GM21360 (cell line): Measurements from ENCODE around the gene PLCB4.
A peak's percentile ranks its signal among the peaks of the same experiment; 100 is the strongest.

Experiments
- ATAC-seq: cut with Tn5 transposase; IDR thresholded peaks from one replicate; pipeline ENCODE4 v1.9.1; 2021; ENCODE audit warnings: mild to moderate bottlenecking, moderate library complexity; ENCODE audit not compliant: unreplicated experiment

The PLCB4 gene

DNA sequence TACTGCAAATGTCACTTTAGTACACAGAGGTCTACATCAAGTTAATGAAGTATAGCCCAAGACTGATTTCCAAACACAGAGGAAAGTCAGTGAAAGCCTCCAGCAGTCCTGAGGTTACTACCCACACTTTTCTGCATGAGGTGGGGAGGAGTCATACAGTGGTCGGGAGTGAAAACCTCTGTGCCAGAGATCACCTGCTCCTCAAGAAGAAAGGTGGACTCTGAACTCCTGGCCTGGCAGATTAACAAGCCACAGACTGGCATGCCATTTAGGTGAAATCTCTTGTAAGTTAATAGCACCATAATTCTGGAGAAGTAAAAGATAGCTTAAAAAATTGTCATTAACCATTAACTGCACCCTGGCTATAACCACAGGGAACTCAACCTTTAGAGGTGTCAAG lies 320.5 kb downstream of the PLCB4 start:
- ATAC-seq: no peak

GRCh38 chr20:9390441-9390840 lies 321.6 kb downstream of the PLCB4 start:
- ATAC-seq: no peak

DNA sequence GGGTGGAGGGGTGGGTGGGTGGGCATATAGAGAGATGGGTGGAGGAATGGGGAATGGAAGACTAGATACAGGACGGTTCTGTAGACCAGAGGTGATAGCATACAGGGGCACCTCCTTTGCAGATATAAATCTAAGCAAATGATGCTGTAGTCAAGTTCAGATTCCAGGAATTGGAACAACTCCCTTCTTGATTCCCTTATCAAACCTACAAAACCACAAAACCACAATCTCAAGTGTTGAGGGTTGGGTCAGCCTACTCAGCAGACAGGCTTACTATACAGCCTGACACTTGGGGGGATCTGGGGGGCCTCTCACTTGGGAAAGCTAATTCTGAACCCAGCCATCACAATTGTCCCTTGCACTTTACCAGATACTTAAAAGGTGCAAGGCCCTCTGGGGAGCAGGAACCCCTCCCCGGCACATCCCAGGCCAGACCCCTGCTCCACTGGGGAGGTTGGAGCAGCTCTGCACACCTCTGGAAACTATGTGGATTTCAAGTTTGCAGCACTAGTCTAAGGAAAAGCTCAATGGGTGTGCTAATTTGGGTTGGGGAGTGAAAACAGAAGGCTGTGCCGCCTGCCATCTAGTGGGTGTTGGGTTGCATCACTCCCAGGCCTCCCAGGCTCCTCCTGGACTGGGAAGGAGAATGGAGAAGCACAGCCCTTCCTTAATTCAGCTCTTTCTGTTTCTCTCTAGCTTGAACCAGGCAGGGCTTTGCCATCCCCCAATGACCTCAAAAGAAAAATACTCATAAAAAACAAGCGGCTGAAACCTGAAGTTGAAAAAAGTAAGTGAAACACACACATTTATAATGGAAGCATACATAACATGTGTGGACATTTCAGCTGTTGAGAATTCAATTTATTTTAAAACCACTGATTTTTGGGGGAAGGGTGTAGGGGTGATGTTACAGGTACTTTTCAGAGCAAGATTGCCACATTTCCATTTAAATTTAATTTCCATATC lies 324.3 kb downstream of the PLCB4 start:
- ATAC-seq: peak; percentile 44

GRCh38 chr20:9395971-9396370 lies 327.1 kb downstream of the PLCB4 start:
- ATAC-seq: no peak

DNA sequence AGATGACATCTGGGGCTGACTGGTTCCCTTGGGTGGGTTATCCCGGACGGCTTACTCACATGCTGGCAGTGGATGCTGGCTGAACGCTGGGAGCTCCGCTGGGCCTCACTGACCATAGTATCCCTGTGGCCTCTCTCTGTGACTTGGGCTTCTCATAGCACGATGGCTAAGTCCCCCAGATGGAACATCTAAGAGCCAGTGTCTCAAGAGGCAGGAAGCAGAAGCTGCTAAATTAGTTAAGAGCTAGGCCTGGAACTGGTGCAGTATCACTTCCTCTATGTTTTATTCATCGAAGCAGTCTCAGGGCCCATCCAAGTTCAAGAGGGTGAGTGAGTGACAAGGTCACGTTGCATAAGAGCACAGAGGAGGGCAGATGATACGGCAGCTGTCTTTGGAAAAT lies 329.0 kb downstream of the PLCB4 start:
- peak; percentile 94 for ATAC-seq

DNA sequence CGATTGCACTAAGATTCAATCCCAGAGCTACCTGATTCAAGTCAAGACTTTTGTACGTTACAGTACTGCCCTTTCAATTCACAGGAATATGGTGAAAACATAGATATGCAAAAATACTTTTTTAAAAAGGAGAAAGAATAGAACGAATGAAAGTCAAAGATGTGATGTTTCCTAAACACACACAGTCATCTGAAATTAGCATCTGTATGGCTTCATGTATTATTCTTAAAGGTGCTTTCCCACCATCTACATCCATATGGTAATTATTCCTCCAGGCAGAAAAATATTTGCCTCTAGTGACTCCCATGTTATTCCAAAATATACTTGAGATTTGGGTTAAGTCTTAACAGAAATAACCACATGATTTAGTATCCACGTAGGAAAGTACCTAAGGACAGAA lies 330.0 kb downstream of the PLCB4 start:
- no peak for ATAC-seq

DNA sequence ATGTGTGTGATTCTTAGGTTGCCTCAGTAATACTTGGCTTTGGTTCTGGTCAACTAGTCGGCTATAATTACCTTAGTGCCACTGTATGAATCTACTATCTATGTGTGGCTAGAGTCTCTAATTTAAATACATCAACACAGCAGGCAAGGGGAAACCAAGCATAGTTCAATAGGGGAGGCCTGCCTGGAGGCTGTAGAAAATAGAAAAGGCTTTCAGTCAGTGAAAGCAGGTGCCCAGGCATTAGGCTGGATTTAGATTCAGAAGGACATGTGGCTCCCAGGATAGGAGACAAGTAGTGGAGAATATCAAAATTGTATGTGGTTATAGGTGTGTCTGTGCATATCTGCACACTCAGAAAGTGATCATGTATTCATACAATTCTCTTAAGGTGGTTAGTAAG lies 330.4 kb downstream of the PLCB4 start:
- ATAC-seq: no peak

DNA sequence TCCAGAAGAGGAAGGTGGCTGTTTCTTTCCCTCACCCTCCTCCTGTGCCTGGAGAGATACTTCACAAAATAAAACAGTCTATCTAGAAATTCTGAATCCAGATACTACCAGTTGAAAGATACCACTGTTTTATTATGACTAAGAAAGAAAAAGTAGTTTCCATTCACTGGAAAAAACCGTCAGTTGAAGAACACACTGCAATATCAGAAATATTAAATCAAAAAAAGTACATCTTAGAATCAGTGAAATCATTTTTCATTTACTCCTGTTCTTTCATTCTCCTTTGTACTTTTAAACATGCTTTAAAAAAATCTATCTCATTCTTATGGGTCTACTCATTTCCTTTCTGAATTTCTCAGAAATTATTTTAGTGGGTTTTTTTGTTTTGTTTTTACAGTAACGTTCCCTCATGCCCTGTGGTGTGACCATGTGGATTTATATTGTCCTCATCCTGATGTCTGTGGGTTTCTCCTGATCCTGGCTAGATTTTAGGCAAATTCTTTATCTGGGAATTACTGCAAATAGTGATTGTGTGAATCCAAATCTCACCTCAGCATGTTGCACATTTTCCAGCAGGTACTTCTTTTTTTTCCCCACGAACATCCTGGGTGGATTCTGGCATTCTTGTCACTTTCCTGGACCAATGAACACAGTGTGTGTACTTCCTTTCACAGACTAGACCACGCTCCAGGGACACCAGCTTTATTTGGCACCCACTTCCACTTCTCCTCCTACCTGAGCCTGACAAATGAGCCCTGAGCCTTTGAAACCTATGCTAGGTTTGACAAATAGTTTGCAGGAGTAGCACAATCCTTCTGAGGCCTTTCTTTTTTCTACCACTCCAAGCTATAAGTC lies 331.5 kb downstream of the PLCB4 start:
- ATAC-seq: no peak

- ATAC-seq: no peak
Observed at GRCh38 chr20:9401371-9401770, 332.5 kb downstream of the PLCB4 start.

DNA sequence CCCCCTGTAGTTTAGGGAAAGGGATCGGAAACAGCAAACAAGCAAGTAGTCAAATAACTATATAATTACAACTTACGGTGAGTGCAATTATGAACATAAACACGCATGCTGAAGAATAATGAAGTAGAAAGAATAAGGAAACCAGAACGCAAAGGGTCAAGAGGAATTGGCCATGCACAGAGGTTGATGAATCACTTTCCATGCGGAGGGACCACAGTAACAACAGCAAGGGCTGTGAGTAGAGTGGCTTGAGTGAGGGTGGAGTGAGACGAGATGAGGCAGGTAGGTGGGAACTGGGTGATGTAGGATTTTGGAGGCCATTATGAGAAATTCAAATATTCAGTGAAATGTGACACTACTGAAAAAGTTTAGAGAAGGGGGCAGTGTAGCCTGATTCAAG lies 333.3 kb downstream of the PLCB4 start:
- ATAC-seq: no peak

DNA sequence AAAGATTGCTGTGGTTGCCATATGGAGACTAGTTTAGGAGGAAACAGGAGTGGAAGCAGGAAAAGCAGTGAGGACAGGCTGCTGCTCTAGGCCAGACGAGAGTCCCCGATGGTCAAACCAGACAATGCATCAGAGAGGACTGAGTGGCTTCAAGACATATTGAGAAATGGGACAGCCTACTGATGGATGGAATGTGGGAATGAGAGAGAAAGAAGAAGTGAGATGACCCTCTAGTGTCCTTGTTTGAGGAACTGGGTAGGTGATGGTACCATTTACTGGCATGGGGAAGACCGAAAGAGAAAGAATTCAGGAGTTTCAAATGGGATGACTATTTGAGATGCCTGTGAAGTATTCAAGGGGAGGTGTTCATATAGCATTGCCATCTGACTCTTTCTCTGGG lies 333.7 kb downstream of the PLCB4 start:
- no peak for ATAC-seq

- no peak for ATAC-seq
Observed at GRCh38 chr20:9403448-9403847, 334.6 kb downstream of the PLCB4 start.

- peak; percentile 74 for ATAC-seq
Observed at GRCh38 chr20:9407805-9408421, 339.0 kb downstream of the PLCB4 start.

DNA sequence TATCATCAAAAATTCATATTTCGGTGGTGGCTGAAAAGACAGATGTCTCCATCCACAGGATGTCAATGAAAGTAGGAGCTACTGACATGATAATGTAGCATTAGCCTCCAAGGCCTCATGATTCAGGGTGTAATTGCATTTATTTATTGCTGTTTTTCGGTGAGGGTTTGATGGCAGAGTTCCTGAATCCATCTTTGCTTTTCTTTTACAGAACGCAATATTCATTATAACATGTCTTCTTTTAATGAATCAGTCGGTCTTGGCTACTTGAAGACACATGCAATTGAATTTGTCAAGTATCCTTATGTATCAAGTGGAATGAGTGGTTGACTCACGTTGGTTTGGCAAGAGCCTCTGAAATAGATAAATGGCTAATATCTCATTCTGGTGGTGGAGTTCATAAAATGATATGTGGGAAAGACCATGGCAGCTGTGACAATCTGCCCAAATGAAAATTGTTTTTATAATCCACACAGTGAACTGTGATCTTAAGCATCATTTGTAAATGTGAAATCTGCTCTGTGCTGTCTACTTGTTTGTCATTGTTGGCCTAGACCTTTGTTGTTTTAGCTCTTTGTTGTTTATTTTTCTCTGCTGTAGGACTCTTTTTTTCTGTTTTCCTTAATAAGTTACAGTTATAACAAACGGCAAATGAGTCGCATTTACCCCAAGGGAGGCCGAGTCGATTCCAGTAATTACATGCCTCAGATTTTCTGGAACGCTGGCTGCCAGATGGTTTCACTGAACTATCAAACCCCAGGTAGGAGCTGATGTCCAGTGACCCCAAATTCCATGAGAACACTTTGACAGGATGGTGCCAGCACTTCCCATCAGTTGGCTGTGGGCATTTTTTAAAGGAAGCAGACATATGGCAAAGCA lies 339.8 kb downstream of the PLCB4 start:
- no peak for ATAC-seq

DNA sequence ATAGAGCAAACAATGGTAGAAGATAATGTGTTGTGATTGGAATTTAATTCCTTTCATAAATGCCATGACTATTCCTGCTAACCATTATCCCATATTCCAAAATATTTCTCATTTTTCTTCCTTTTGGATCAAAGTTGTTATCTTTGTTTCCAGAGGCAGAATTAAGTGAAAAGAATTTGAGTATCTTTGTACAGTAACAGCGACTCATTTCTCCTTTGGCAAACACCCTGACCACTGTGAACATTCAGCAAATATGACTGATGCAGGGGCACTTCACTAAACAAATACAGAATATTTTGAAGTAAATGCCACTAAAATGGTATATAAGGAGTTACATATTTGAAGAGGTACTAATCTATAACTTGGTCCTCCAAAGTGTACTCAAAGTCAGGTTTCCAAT lies 340.5 kb downstream of the PLCB4 start:
- ATAC-seq: no peak

GRCh38 chr20:9409981-9410380 lies 341.1 kb downstream of the PLCB4 start:
- no peak for ATAC-seq

GRCh38 chr20:9411833-9412232 lies 342.9 kb downstream of the PLCB4 start:
- no peak for ATAC-seq

DNA sequence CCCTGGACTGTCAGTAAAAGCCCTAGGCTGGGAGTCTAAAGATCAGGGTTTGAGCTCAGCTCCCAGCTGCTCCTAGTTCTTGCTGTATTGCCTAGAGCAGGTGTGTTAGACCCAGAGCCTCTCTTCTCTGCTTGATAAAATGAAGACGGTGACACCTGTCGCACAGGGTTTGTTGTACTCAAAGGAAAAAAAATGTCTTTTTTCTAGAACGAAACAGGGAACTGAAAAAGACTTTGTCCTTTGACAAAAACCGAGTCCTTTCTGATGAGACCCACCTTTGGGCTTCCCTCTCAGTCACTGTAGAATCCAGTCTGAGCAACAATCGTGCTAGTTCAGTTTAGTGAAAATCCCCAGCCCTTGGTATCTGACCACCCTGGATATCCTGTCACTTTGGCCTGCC lies 343.4 kb downstream of the PLCB4 start:
- peak; percentile 79 for ATAC-seq

DNA sequence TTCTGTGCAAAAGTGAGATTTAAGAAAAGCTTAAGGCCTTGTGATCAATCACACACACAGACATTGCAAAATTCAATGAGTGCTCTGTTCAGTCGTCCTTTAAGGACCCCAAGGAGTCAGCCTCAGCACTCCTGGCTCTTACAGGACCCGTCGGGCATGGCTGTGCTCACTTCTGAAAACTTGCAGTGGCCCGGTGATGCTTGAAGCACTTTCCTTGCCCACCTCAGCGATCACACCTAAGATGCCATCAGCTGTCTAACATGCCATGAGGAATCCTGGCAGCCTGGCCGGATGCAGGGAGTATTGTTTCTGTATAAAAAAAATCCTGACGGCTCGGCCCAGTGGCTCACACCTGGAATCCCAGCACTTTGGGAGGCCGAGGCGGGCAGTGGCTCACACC lies 344.1 kb downstream of the PLCB4 start:
- ATAC-seq: no peak

GRCh38 chr20:9415426-9415825 lies 346.5 kb downstream of the PLCB4 start:
- no peak for ATAC-seq
